ENCODE results near the gene USP34.
"Not testable (repeated sequence)": the region's sequence is repeated elsewhere in the genome, so short reads cannot be mapped to it uniquely, and the experiment has no call there.

USP34 gene

GRCh38 chr2:61470965-61471904 is at the start of gene USP34:
Gene USP34 (minus strand): TSS chr2:61471087. CDS start chr2:61470692, 395 bp downstream.
- peak; percentile 39 to 95 (median 90) for DNase-seq

GRCh38 chr2:61520261-61520660 is 49.4 kb upstream of the USP34 start:
- DNase-seq, result no peak

GRCh38 chr2:61512768-61513398 is 42.0 kb upstream of the USP34 start:
- DNase-seq, result no peak

- no peak for DNase-seq
These were observed 40.1 kb upstream of the USP34 start for GRCh38 chr2:61510674-61511671.

GRCh38 chr2:61504949-61505348 is 34.1 kb upstream of the USP34 start:
- no peak for DNase-seq

- DNase-seq, result no peak
These were observed 28.2 kb upstream of the USP34 start for GRCh38 chr2:61499060-61499459.

- no peak for DNase-seq
These were observed 22.6 kb upstream of the USP34 start for GRCh38 chr2:61493523-61493942.

- DNase-seq, result no peak
These were observed 21.6 kb upstream of the USP34 start for GRCh38 chr2:61492476-61492875.

GRCh38 chr2:61485281-61485680 is 14.4 kb upstream of the USP34 start:
- DNase-seq, result no peak

- DNase-seq, result no peak
These were observed 7.2 kb upstream of the USP34 start for GRCh38 chr2:61478086-61478485.

GRCh38 chr2:61476929-61477589 is 6.2 kb upstream of the USP34 start:
- not testable (repeated sequence) for DNase-seq

- DNase-seq, result peak in 9 of 56 donors; percentile 30 to 61 (median 39)
These were observed 1.3 kb upstream of the USP34 start for GRCh38 chr2:61471905-61472805.

GRCh38 chr2:61470122-61470951 is 550 bp downstream of the USP34 start:
- peak in 55 of 56 donors; percentile 18 to 88 (median 83) for DNase-seq

- no peak for DNase-seq
These were observed 1.3 kb downstream of the USP34 start for GRCh38 chr2:61469424-61470121.

GRCh38 chr2:61468231-61468630 is 2.7 kb downstream of the USP34 start:
- DNase-seq, result not testable (repeated sequence)

GRCh38 chr2:61465045-61465444 is 5.8 kb downstream of the USP34 start:
- DNase-seq, result no peak

GRCh38 chr2:61463769-61464475 is 7.0 kb downstream of the USP34 start:
- DNase-seq, result no peak
